HG03159 (cell line): ENCODE data around the gene CCBE1.
"Not testable (repeated sequence)": the region's sequence is repeated elsewhere in the genome, so short reads cannot be mapped to it uniquely, and the experiment has no call there.

Experiments
- ATAC-seq: cut with Tn5 transposase; IDR thresholded peaks from one replicate; pipeline ENCODE4 v1.9.1; 2021; ENCODE audit warnings: mild to moderate bottlenecking, moderate library complexity; ENCODE audit not compliant: unreplicated experiment

The CCBE1 gene

DNA sequence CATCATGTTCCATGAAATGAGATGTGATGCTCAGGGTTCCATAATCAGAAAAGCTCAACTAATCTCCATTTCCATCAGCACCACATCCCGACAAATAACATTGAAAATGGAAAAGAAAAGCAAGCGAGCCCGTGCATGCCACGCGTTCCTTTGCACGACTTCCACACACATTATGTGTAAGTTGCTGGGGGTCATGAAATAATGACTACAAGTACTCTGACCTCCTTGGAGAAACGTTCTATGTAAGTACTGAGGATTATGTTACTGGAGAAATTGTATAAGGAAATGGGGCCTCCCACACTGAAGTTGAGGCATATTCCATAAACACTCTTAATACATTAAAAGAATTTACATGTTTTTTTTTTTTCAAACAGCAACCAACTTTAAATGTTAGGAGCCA, 38.3 kb downstream of the CCBE1 start:
- no peak for ATAC-seq

GRCh38 chr18:59657012-59657411, 40.2 kb downstream of the CCBE1 start:
- ATAC-seq, result no peak

GRCh38 chr18:59656373-59656887, 40.8 kb downstream of the CCBE1 start:
- no peak for ATAC-seq

DNA sequence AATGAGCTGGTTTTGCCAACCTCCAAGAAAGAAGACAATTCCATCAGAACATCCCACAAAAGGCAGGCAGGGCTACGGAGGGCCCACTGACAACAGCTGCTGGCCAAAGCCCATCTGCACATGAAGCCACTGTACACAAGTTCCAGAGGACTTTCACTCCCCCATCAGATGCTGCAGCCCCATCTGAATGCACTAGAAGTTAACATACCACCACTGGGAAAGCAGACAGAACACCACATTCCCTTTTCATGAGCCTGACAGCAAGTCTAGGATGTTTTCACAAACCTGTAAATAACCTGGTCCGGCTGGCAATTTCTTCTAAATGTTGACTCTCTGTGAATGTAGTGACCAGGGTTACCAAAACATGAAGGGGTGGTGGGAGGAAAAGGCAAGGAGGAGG, 41.5 kb downstream of the CCBE1 start:
- no peak for ATAC-seq

- ATAC-seq, result no peak
Measured at GRCh38 chr18:59651071-59651470, 46.2 kb downstream of the CCBE1 start.

GRCh38 chr18:59650266-59650820, 46.9 kb downstream of the CCBE1 start:
- ATAC-seq, result no peak

DNA sequence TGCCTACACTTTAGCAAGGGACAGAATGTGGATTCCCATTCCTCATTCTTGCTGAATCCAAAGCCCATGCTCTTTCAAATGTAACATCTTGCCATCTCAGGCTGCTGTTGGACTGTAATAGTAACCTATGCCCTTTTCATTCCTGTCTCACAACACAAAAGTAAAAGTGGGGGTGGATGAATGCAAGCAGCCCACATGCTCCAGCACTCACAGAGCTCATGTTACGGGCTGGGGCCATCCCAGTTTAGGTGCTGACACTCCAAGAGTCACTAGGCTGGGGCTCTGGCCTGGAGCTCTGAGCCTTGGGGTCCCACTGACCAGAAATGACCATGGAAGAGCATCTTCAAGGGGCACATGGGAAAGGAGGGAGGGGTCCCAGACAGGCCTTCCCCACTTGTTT, 47.6 kb downstream of the CCBE1 start:
- no peak for ATAC-seq

DNA sequence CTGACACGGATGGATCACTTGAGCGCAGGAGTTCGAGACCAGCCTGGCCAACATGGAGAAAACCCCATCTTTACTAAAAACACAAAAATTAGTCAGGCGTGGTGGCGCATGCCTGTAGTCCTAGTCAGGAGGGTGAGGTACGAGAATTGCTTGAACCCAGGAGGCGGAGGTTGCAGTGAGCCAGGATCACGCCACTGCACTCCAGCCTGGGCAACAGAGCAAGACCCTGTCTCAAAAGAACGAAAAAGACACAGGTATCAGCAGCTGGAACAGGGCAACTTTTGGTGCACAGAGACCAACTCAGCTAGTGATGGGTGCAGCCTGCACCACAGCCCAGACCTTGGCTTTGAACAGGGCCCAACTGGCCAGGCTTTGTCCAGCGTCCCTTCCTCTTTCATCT, 48.8 kb downstream of the CCBE1 start:
- not testable (repeated sequence) for ATAC-seq

GRCh38 chr18:59646963-59647307, 50.3 kb downstream of the CCBE1 start:
- ATAC-seq, result no peak

DNA sequence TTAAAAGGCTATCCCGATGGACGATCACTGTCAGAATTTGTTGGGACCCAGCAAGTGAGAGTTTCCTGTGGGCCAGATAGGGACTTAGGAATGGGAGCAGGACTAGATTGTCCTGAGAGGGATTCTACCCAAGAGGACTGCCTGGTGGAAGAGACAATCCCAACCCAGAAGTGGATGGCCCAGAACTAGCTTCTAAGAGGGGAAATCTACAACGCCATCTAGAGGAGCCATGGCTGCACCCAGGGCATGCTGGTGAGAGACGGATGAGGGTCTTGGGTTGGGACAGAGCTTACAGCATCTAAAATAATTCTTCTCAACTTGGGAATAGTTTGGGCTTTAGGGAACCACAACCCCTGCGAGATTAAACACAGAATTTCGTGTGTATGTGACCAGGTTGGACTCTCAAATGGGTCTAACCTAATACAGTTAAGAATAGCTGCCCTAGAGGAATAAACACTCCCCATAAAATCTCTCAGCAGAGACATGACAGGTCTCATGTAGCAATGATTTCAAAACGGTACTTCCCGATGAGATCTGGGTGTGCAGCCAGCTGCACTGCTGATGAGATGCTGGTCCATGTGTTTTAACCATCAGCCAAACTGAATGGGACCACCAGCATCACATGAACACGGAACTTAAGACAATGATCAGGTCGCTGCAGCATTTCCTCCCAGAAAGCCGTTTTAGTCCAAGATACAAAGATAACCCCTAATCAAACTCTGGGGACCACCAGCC, 50.8 kb downstream of the CCBE1 start:
- no peak for ATAC-seq

GRCh38 chr18:59643740-59644139, 53.5 kb downstream of the CCBE1 start:
- no peak for ATAC-seq

GRCh38 chr18:59640721-59641120, 56.5 kb downstream of the CCBE1 start:
- ATAC-seq, result no peak

DNA sequence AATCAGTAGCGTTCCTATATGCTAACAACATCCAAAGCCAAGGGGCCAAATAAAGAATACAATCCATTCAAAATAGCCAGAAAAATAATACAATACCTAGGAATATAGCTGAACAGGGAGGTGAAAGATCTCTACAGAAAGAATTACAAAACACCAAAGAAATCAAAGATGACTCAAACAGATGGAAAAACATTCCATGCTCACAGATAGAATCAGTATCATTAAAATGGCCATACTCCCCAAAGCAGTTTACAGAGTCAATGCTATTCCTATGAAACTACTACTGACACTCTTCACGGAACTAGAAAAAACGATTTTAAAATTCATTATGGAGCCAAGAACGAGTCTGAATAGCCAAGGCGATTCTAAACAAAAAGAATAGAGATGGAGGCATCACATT, 57.4 kb downstream of the CCBE1 start:
- no peak for ATAC-seq

DNA sequence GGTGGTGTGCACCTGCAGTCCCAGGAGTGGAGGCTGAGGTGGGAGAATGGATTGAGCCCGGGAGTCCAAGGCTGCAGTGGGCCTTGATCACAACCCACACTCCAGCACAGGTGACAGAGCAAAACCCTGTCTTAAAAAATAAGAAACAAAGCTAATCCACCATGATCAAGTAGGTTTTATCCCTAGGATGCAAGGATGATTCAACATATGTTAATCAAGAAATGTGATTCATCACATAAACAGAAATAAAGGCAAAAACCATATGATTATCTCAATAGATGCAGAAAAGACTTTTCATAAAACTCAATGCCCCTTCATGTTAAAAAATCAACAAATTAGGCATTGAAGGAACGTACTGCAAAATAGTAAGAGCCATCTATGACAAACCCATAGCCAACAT, 58.1 kb downstream of the CCBE1 start:
- ATAC-seq, result no peak

DNA sequence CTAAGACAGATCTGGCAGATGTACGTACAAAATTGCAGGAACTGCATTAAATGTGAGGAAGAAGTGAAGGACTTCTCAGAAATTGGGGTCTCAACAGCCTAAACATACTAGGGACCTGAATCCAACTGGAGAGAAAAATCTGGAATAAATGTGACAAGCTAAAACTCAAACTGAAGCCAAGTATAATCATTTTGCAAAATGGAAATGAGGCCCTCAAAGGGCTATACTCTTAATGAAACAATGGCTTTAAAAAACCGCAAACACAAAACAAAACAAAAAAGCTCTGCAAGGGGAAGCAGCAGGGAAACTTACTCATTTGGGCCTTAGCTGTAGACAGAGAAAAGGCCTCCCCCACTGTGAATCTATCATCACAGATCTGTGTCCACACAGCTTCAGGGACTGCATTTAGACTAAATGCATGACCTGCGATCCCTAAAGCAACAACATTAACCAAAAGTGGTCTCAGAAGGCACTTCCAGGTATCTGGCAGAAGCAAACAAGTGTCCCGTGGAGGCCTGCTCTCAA, 63.2 kb downstream of the CCBE1 start:
- no peak for ATAC-seq

DNA sequence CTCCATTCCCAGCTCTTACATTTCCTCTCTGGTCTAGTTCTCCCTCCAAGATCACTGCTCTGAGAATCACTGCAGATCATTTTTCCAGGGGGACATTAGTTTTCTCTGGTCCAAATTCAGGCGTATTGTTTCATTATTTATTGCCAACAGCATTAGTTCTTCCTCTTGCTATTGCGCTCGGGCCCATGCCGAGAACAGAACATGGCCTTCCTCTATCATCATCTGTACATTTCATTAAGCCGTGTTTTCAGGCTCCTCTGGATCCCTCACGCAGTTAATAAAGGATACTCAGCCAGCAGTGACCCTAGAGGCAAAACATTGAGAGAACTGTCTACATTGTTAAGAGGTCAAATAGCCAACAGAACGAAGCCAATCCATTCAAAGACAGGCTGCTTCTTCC, 63.9 kb downstream of the CCBE1 start:
- ATAC-seq, result no peak

- ATAC-seq, result no peak
Measured at GRCh38 chr18:59631583-59632181, 65.5 kb downstream of the CCBE1 start.

DNA sequence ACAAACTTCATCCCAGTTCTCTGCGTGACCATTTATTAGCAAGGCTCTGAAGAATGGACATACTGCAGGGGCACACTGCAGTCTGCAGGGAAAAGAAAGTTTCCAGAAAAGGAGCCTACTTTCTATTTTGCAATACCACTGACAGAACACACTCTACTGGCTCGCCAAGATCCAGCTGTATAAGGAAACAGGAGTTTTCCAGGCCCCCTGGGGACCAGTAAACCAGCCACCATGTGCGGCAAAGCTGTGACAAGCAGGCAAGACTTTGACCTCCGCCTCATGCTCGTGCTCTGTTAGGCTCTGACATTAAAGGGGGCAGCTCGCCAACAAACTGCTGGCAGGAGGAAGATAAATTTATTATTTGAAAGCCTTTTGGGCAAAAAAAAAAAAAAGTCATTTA, 67.3 kb downstream of the CCBE1 start:
- ATAC-seq, result no peak

GRCh38 chr18:59628995-59629394, 68.2 kb downstream of the CCBE1 start:
- no peak for ATAC-seq

GRCh38 chr18:59627414-59627813, 69.8 kb downstream of the CCBE1 start:
- no peak for ATAC-seq

DNA sequence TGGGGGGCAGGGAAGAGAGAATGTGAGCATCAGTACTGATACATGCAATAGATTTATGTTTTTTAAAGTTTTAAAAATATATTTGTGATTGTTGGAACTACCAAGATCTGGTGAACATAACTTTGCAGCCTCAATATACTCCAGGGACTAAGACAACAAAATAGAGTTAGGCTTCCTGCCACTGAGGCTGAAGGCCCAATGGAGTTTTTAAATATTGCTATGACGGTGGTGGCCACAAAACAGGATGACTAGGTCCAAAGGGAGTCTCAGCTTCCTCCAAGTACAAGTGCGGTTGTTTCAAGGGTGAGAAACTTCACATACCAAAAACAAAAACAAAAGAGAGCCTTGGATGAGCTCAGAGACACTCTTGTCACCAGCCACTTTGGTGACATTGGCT, 72.9 kb downstream of the CCBE1 start:
- no peak for ATAC-seq
